Measurements from ENCODE around the gene SELENOK. TPM values are rescaled to one million over a fixed set of nuclear protein-coding genes. Genes with fewer than 3 reads are reported as not detected.
"Not testable (repeated sequence)": the region's sequence is repeated elsewhere in the genome, so short reads cannot be mapped to it uniquely, and the experiment has no call there.

SELENOK gene
- total RNA-seq, 1 donor from 2014 or later = 39.4 TPM

DNA sequence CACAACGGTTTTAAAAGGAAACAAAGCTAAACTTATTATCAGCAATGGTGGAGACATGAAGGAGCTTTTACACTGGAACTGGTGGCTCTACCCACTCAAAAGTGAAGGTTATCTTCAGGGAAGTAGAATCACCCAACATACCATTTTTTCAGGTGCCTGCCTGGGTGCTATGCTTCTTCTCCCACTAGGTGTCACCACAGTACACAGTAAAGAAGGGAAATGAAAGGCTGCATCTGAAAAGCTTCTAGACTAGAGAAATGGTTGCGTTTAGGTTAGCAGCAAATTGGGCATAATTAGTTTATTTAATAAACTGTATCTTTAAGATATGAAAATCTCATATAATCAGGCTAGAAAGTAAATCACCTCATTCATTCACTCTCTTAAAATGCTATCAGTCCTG lies 47.0 kb upstream of the SELENOK start:
- H3K9me3 Mint-ChIP-seq (ENCODE audit: unreplicated experiment) = peaks cover 6% of the 10 kb centered on the region
- peaks cover 7% of the 10 kb centered on the region for H3K4me1 Mint-ChIP-seq (ENCODE audit: low read depth, unreplicated experiment)
- no peak overlapping the region for H3K27ac Mint-ChIP-seq (ENCODE audit: unreplicated experiment)
- H3K36me3 Mint-ChIP-seq (ENCODE audit: unreplicated experiment) = peaks cover 6% of the 10 kb centered on the region
- peak; percentile 52 for DNase-seq
- TF ChIP-seq, protein P1, sequence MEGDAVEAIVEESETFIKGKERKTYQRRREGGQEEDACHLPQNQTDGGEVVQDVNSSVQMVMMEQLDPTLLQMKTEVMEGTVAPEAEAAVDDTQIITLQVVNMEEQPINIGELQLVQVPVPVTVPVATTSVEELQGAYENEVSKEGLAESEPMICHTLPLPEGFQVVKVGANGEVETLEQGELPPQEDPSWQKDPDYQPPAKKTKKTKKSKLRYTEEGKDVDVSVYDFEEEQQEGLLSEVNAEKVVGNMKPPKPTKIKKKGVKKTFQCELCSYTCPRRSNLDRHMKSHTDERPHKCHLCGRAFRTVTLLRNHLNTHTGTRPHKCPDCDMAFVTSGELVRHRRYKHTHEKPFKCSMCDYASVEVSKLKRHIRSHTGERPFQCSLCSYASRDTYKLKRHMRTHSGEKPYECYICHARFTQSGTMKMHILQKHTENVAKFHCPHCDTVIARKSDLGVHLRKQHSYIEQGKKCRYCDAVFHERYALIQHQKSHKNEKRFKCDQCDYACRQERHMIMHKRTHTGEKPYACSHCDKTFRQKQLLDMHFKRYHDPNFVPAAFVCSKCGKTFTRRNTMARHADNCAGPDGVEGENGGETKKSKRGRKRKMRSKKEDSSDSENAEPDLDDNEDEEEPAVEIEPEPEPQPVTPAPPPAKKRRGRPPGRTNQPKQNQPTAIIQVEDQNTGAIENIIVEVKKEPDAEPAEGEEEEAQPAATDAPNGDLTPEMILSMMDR (IDR thresholded peaks at IDR 0.05; ENCODE audit: partially characterized antibody, unreplicated experiment) = peak; percentile 77
- H3K27me3 Mint-ChIP-seq (ENCODE audit: unreplicated experiment) = no peaks in the 10 kb centered on the region
- H3K4me3 Mint-ChIP-seq (ENCODE audit: unreplicated experiment) = no peak overlapping the region

DNA sequence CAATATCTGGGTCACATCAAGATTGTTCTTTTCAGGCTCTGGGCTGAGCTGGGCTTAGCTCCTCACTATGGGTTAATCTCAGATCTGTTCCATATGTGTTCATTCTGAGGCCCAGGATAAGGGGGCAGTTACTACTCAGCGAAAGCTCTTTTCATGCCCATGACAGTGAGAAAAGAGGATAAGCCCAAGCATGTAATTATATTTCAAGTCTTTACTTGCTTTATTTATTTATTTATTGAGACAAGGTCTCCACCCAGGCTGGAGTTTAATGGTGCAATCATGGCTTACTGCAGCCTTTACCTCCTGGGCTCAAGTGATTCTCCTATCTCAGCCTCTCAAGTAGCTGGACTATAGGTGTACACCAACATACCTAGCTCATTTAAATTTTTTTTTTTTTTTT lies 44.7 kb upstream of the SELENOK start:
- no peak for DNase-seq
- H3K27ac Mint-ChIP-seq (ENCODE audit: unreplicated experiment) = no peak overlapping the region
- H3K36me3 Mint-ChIP-seq (ENCODE audit: unreplicated experiment) = peaks cover 6% of the 10 kb centered on the region
- H3K4me1 Mint-ChIP-seq (ENCODE audit: low read depth, unreplicated experiment) = peaks cover 7% of the 10 kb centered on the region
- TF ChIP-seq, protein P1 (IDR thresholded peaks at IDR 0.05; ENCODE audit: partially characterized antibody, unreplicated experiment) = no peak
- no peak overlapping the region for H3K4me3 Mint-ChIP-seq (ENCODE audit: unreplicated experiment)
- peaks cover 6% of the 10 kb centered on the region for H3K9me3 Mint-ChIP-seq (ENCODE audit: unreplicated experiment)
- H3K27me3 Mint-ChIP-seq (ENCODE audit: unreplicated experiment) = no peaks in the 10 kb centered on the region

DNA sequence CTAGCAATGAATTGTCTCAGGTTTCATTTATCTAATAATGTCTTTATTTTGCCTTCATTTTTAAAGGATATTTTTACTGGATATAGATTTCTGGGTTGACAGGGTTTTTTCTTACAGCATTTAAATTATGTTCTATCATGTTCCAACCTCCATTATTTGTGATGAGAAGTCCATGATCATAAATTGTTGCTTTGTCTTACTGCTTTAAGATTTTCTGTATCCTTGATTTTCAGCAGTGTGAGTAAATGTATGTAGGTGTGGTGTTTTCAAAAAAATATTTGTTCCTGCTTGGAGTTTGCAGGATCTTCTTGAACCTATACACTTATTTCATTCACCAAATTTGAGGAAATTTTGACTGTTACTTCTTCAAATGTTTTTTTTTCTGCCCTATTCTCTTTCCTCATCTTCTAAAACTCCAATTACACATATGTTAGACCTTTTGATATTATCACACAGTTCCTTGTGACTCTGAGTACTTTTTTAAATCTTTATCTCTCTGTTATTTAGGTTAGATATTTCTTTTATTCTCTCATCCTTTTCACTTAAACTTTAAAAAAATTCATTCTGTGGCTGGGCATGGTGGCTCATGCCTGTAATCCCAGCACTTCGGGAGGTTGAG lies 43.7 kb upstream of the SELENOK start:
- Mint-ChIP-seq H3K36me3 (ENCODE audit: unreplicated experiment) (peaks cover 6% of the 10 kb centered on the region), H3K27me3 (ENCODE audit: unreplicated experiment) (no peaks in the 10 kb centered on the region), H3K27ac (ENCODE audit: unreplicated experiment) (no peak overlapping the region), H3K4me1 (ENCODE audit: low read depth, unreplicated experiment) (peaks cover 7% of the 10 kb centered on the region), H3K9me3 (ENCODE audit: unreplicated experiment) (peaks cover 6% of the 10 kb centered on the region), H3K4me3 (ENCODE audit: unreplicated experiment) (no peak overlapping the region)
- TF ChIP-seq, protein P1 (IDR thresholded peaks at IDR 0.05; ENCODE audit: partially characterized antibody, unreplicated experiment) = no peak
- no peak for DNase-seq

DNA sequence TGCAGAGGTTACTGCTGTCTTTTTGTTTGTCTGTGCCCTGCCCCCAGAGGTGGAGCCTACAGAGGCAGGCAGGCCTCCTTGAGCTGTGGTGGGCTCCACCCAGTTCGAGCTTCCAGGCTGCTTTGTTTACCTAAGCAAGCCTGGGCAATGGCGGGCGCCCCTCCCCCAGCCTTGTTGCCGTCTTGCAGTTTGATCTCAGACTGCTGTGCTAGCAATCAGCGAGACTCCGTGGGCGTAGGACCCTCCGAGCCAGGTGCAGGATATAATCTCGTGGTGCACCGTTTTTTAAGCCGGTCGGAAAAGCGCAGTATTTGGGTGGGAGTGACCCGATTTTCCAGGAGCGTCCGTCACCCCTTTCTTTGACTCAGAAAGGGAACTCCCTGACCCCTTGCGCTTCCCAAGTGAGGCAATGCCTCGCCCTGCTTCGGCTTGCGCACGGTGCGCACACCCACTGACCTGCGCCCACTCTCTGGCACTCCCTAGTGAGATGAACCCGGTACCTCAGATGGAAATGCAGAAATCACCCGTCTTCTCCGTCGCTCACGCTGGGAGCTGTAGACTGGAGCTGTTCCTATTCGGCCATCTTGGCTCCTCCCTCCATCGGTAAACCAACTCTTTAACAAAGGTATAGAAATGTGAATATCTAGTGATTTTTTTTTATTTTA lies 35.7 kb upstream of the SELENOK start:
- H3K27me3 Mint-ChIP-seq (ENCODE audit: unreplicated experiment); H3K4me1 Mint-ChIP-seq (ENCODE audit: low read depth, unreplicated experiment); H3K9me3 Mint-ChIP-seq (ENCODE audit: unreplicated experiment); H3K4me3 Mint-ChIP-seq (ENCODE audit: unreplicated experiment); DNase-seq; H3K36me3 Mint-ChIP-seq (ENCODE audit: unreplicated experiment); H3K27ac Mint-ChIP-seq (ENCODE audit: unreplicated experiment): not testable (repeated sequence)

DNA sequence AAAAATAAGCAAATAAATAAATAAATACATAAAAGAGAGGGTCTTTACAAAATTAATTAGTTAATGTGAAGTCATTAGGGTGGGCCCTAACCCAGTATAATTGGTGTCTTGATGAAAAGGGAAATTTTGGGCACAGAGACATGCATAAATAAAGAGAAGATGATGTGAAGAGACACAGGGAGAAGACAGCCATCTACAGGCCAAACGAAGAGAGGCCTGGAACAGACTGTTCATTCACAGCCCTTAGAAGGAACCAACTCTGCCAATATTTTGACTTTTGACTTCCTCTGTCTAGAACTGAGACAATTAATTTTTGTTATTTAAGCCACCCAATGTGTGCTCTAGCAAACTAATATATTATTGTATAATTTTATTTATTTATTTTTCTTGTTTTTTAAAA lies 29.6 kb upstream of the SELENOK start:
- no peaks in the 10 kb centered on the region for H3K4me1 Mint-ChIP-seq (ENCODE audit: low read depth, unreplicated experiment)
- peaks cover 2% of the 10 kb centered on the region for H3K9me3 Mint-ChIP-seq (ENCODE audit: unreplicated experiment)
- peaks cover 9% of the 10 kb centered on the region for H3K36me3 Mint-ChIP-seq (ENCODE audit: unreplicated experiment)
- no peak overlapping the region for H3K27ac Mint-ChIP-seq (ENCODE audit: unreplicated experiment)
- TF ChIP-seq, protein P1 (IDR thresholded peaks at IDR 0.05; ENCODE audit: partially characterized antibody, unreplicated experiment) = no peak
- no peak overlapping the region for H3K4me3 Mint-ChIP-seq (ENCODE audit: unreplicated experiment)
- DNase-seq = no peak
- H3K27me3 Mint-ChIP-seq (ENCODE audit: unreplicated experiment) = peaks cover 1% of the 10 kb centered on the region

Measured in glutamatergic neuron (in vitro differentiated cells).